WERI-Rb-1 (cell line): ENCODE results near the gene B3GALT4.
"Not testable (repeated sequence)": the region's sequence is repeated elsewhere in the genome, so short reads cannot be mapped to it uniquely, and the experiment has no call there.

Source experiments
- DNase-seq: peaks from one replicate; pipeline ENCODE4 v3.0.0-alpha.2; 2020
- H3K27ac ChIP-seq: fragments of 250-450 bp; sonication (Bioruptor Pico); 2 replicates; pipeline ENCODE4 v1.5.1; 2020; ENCODE audit warnings: mild to moderate bottlenecking, moderate library complexity
- H3K27me3 ChIP-seq: fragments of 250-450 bp; sonication (Bioruptor Pico); 2 replicates; pipeline ENCODE4 v1.5.1; 2021; ENCODE audit warnings: mild to moderate bottlenecking, low read depth, moderate library complexity; ENCODE audit not compliant: insufficient read depth, severe bottlenecking
- H3K36me3 ChIP-seq: fragments of 250-450 bp; sonication (Bioruptor Pico); 2 replicates; pipeline ENCODE4 v1.5.1; 2020; ENCODE audit warnings: mild to moderate bottlenecking, moderate library complexity
- H3K4me3 ChIP-seq: 2 replicates; pipeline ENCODE4 v1.5.1; 2011; ENCODE audit warnings: low read depth, mild to moderate bottlenecking, control low read depth, low read length
- H3K9me3 ChIP-seq: fragments of 250-450 bp; sonication (Bioruptor Pico); 2 replicates; pipeline ENCODE4 v1.5.1; 2021; ENCODE audit warnings: mild to moderate bottlenecking, moderate library complexity; ENCODE audit not compliant: severe bottlenecking
- TF ChIP-seq, protein P1 (sequence below): IDR thresholded peaks from 2 replicates; pipeline ENCODE4 v1.5.1; 2011; ENCODE audit warnings: low read depth, mild to moderate bottlenecking, control low read depth, inconsistent platforms, low read length

The B3GALT4 gene

DNA sequence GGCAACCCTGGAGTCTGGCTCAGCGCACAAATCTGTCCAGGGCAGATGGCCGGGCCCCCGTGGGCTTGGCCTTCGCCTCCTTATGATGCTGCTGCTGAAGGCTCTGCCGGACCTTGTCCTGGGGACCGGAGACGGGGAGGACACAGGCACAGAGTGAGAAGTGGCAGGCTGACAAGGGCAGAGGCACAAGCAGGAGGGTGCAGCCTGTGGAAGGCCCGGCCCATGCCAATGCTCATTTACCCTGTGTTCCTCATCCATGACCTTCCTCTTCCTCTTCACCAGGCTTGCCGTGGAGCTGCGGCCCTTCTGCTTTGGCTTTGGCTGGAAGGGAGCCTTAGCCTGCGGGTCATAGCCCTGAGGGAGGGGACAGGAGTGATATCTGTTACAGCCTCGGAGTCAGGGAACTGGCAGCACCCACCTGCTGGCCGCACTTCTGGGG, 2.4 kb downstream of the B3GALT4 start:
- Histone ChIP-seq H3K36me3 (peaks cover 80% of the 10 kb centered on the region), H3K27ac (peak overlapping the region; percentile 82), H3K4me3 (no peak overlapping the region), H3K27me3 (no peaks in the 10 kb centered on the region), H3K9me3 (no peaks in the 10 kb centered on the region)
- TF ChIP-seq, protein P1, sequence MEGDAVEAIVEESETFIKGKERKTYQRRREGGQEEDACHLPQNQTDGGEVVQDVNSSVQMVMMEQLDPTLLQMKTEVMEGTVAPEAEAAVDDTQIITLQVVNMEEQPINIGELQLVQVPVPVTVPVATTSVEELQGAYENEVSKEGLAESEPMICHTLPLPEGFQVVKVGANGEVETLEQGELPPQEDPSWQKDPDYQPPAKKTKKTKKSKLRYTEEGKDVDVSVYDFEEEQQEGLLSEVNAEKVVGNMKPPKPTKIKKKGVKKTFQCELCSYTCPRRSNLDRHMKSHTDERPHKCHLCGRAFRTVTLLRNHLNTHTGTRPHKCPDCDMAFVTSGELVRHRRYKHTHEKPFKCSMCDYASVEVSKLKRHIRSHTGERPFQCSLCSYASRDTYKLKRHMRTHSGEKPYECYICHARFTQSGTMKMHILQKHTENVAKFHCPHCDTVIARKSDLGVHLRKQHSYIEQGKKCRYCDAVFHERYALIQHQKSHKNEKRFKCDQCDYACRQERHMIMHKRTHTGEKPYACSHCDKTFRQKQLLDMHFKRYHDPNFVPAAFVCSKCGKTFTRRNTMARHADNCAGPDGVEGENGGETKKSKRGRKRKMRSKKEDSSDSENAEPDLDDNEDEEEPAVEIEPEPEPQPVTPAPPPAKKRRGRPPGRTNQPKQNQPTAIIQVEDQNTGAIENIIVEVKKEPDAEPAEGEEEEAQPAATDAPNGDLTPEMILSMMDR = no peak
- peak; percentile 81 for DNase-seq

DNA sequence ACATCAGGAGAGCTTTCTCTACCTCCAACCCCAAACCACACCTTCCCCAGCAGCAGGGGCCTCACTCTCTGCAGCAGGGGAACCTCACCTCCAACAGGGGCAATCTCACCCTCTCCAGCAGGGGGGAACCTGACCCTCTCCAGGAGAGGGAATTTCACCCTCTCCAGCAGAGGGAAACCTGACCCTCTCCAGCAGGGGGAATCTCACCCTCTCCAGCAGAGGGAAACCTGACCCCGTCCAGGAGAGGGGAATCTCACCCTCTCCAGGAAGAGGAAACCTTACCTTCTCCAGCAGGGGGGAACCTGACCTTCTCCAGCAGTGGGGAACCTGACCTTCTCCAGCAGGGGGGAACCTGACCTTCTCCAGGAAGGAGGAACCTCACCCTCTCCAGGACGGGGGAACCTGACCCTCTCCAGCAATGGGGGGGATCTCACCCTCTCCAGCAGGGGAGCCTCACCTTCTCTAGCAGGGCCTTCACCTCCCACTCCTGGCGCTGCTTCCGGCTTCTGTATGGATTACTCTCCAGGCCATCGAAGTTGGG, 3.1 kb downstream of the B3GALT4 start:
- H3K27me3 ChIP-seq = no peaks in the 10 kb centered on the region
- H3K4me3 ChIP-seq = no peak overlapping the region
- peaks cover 80% of the 10 kb centered on the region for H3K36me3 ChIP-seq
- DNase-seq = peak; percentile 93
- no peaks in the 10 kb centered on the region for H3K9me3 ChIP-seq
- peak overlapping the region; percentile 82 for H3K27ac ChIP-seq
- TF ChIP-seq, protein P1 = peak; percentile 96

DNA sequence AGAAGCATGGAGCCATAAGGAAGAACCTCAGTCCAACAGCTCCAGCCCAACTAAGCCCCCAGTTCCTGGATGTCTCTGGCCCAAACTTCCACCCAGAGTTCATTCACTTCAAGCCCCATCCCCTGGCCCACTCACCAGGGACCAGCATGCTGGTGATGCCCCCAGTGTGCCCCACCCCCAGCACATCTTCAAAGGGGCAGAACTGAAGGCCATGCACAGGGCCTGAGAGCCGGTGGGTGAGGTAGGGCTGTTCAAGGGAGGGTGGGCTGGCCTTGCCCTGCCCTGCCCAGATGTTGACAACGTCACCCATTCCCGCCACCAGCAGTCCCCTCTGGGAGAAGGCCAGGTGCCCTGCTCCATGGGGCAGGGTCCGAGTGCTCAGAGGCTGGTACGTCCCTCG, 3.6 kb downstream of the B3GALT4 start:
- DNase-seq = no peak
- Histone ChIP-seq H3K27me3 (no peaks in the 10 kb centered on the region), H3K9me3 (no peaks in the 10 kb centered on the region), H3K36me3 (peaks cover 80% of the 10 kb centered on the region), H3K4me3 (no peak overlapping the region), H3K27ac (peak overlapping the region; percentile 49)
- TF ChIP-seq, protein P1 = no peak

DNA sequence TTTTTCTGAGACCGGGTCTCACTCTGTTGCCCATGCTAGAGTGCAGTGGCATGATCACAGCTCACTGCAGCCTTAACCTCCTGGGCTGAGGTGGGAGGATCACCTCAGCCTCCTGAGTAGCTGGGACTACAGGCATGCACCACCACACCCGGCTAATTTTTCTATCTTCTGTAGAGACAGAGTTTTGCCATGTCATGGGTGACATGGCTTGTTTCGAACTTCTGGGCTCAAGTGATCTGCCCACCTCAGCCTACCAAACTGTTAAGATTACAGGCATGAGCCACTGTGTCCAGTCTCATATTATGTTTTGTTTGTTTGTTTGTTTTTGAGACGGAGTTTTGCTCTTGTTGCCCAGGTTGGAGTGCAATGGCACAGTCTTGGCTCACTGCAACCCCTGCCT, 8.3 kb downstream of the B3GALT4 start:
- peaks cover 73% of the 10 kb centered on the region for H3K36me3 ChIP-seq
- not testable (repeated sequence) for H3K4me3 ChIP-seq, H3K27ac ChIP-seq, H3K27me3 ChIP-seq, H3K9me3 ChIP-seq, DNase-seq

DNA sequence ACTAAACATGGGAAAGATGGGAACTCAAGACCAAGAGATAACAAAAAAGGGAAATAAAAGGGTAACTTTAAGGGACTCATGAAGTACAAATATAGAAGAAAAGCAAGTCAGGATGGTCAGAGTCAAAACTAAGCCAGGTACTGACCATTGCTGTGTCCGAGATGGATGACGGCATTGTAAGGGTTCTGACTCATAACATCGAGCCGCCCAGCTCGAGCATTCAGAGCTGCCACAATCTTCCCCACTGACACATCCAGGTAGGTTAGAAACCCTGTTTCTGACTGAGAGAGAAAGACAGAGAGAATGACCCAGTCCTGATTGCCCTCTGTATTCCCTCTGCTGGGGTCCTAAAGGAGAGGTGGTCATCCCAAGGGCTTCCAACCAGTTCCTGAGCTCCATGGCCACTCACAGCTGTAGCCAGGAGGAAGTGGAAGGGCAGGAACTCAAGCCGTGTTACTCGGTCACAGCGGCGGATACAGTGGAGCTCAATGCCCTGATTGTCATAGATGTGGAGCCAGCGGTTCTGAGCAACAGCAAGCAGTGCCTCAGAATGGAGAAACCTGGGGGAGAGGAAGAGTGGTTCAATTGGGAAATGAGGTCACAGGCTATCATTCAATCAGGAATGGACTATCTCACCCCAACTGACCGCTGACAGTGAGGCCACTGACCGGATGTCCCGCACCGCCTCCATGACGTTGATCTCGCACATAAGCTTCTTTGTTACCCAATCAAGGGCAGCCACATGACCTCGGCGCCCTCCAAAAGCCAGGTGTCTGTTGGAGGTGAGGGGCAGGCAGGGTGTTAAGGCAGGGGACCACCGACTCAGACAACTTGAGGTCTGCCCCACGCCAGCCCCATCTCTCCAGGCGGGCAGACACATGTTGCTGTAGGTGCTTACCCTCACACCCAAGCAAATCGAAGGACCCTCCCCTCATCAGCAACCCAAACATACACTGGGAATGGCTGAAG, 10.3 kb downstream of the B3GALT4 start:
- Histone ChIP-seq H3K27ac (no peak overlapping the region), H3K9me3 (no peaks in the 10 kb centered on the region), H3K4me3 (no peak overlapping the region), H3K27me3 (no peaks in the 10 kb centered on the region), H3K36me3 (peaks cover 73% of the 10 kb centered on the region)
- TF ChIP-seq, protein P1 = no peak
- DNase-seq = no peak

DNA sequence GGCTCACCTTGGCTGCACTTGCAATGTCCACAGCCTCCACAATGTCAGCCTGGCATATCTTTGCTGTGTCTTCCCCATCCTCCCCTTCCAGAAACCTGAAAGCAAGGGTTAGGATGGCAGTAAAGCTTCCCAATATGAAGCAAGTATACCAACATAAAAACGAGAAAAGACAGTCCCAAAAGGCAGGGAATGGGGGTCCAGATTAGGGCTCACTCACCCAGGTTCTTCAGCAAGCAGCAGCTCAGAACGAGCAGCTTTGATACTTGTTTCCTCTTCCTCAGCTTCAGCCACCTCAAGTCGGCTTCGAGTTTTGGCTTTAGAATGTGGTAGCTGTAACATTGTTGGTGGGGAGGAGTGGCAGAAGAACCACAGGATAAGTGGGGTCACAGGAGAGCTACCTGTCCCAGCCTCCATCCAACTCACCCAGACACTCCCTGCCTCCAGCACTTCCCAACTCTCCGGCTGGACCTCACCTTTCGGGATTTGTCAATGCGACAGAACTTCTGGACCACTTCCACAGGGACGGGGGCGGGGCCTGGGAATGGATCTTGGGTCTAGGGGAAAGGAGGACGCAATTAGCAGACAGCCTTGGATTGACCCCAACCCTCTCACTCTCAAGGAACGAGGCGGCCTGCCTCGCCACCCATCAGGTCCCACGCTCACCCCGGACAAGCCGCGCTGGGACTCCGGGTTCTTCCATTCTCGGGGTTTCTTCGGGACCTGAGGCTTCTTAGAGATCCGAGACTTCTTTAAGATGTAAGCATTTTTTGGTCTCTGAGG, 11.4 kb downstream of the B3GALT4 start:
- Histone ChIP-seq H3K27me3 (no peaks in the 10 kb centered on the region), H3K4me3 (peak overlapping the region; percentile 59), H3K36me3 (peaks cover 74% of the 10 kb centered on the region), H3K9me3 (no peaks in the 10 kb centered on the region), H3K27ac (peak overlapping the region; percentile 62)
- DNase-seq = no peak
- TF ChIP-seq, protein P1 = no peak
